ENCODE data around the gene MOB3B.
"Not testable (repeated sequence)": the region's sequence is repeated elsewhere in the genome, so short reads cannot be mapped to it uniquely, and the experiment has no call there.

Gene MOB3B

GRCh38 chr9:27476870-27477515, 52.6 kb downstream of the MOB3B start:
- DNase-seq (ENCODE audit: low read depth in 2 of 2): no peak

GRCh38 chr9:27475057-27475595, 54.5 kb downstream of the MOB3B start:
- no peak for DNase-seq (ENCODE audit: low read depth in 2 of 2)

- no peak for DNase-seq (ENCODE audit: low read depth in 2 of 2)
Observed at GRCh38 chr9:27474305-27474704, 55.3 kb downstream of the MOB3B start.

- no peak for DNase-seq (ENCODE audit: low read depth in 2 of 2)
Observed at GRCh38 chr9:27473111-27473529, 56.5 kb downstream of the MOB3B start.

- DNase-seq (ENCODE audit: low read depth in 2 of 2): no peak
Observed at GRCh38 chr9:27472195-27472594, 57.4 kb downstream of the MOB3B start.

GRCh38 chr9:27471789-27472188, 57.8 kb downstream of the MOB3B start:
- no peak for DNase-seq (ENCODE audit: low read depth in 2 of 2)

- no peak for DNase-seq (ENCODE audit: low read depth in 2 of 2)
Observed at GRCh38 chr9:27471366-27471765, 58.2 kb downstream of the MOB3B start.

- no peak for DNase-seq (ENCODE audit: low read depth in 2 of 2)
Observed at GRCh38 chr9:27470291-27470856, 59.2 kb downstream of the MOB3B start.

- no peak for DNase-seq (ENCODE audit: low read depth in 2 of 2)
Observed at GRCh38 chr9:27469550-27469949, 60.1 kb downstream of the MOB3B start.

- no peak for DNase-seq (ENCODE audit: low read depth in 2 of 2)
Observed at GRCh38 chr9:27468462-27469110, 61.0 kb downstream of the MOB3B start.

GRCh38 chr9:27468000-27468399, 61.6 kb downstream of the MOB3B start:
- no peak for DNase-seq (ENCODE audit: low read depth in 2 of 2)

GRCh38 chr9:27467486-27467885, 62.1 kb downstream of the MOB3B start:
- no peak for DNase-seq (ENCODE audit: low read depth in 2 of 2)

GRCh38 chr9:27466516-27466915, 63.1 kb downstream of the MOB3B start:
- DNase-seq (ENCODE audit: low read depth in 2 of 2): not testable (repeated sequence)

- not testable (repeated sequence) for DNase-seq (ENCODE audit: low read depth in 2 of 2)
Observed at GRCh38 chr9:27464950-27465349, 64.7 kb downstream of the MOB3B start.

- no peak for DNase-seq (ENCODE audit: low read depth in 2 of 2)
Observed at GRCh38 chr9:27462846-27463245, 66.8 kb downstream of the MOB3B start.

GRCh38 chr9:27462434-27462833, 67.2 kb downstream of the MOB3B start:
- DNase-seq (ENCODE audit: low read depth in 2 of 2): no peak

GRCh38 chr9:27460226-27461023, 69.2 kb downstream of the MOB3B start:
- no peak for DNase-seq (ENCODE audit: low read depth in 2 of 2)

GRCh38 chr9:27457445-27457844, 72.2 kb downstream of the MOB3B start:
- no peak for DNase-seq (ENCODE audit: low read depth in 2 of 2)

GRCh38 chr9:27453860-27454553, 75.6 kb downstream of the MOB3B start:
- no peak for DNase-seq (ENCODE audit: low read depth in 2 of 2)

- DNase-seq (ENCODE audit: low read depth in 2 of 2): no peak
Observed at GRCh38 chr9:27451207-27451797, 78.3 kb downstream of the MOB3B start.

- no peak for DNase-seq (ENCODE audit: low read depth in 2 of 2)
Observed at GRCh38 chr9:27450752-27451151, 78.9 kb downstream of the MOB3B start.
